ENCODE data around the gene LARP4.

The LARP4 gene

GRCh38 chr12:50508414-50508813, 107.7 kb downstream of the LARP4 start:
- TF ChIP-seq, protein P1, sequence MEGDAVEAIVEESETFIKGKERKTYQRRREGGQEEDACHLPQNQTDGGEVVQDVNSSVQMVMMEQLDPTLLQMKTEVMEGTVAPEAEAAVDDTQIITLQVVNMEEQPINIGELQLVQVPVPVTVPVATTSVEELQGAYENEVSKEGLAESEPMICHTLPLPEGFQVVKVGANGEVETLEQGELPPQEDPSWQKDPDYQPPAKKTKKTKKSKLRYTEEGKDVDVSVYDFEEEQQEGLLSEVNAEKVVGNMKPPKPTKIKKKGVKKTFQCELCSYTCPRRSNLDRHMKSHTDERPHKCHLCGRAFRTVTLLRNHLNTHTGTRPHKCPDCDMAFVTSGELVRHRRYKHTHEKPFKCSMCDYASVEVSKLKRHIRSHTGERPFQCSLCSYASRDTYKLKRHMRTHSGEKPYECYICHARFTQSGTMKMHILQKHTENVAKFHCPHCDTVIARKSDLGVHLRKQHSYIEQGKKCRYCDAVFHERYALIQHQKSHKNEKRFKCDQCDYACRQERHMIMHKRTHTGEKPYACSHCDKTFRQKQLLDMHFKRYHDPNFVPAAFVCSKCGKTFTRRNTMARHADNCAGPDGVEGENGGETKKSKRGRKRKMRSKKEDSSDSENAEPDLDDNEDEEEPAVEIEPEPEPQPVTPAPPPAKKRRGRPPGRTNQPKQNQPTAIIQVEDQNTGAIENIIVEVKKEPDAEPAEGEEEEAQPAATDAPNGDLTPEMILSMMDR (IDR thresholded peaks at IDR 0.05) = no peak

DNA sequence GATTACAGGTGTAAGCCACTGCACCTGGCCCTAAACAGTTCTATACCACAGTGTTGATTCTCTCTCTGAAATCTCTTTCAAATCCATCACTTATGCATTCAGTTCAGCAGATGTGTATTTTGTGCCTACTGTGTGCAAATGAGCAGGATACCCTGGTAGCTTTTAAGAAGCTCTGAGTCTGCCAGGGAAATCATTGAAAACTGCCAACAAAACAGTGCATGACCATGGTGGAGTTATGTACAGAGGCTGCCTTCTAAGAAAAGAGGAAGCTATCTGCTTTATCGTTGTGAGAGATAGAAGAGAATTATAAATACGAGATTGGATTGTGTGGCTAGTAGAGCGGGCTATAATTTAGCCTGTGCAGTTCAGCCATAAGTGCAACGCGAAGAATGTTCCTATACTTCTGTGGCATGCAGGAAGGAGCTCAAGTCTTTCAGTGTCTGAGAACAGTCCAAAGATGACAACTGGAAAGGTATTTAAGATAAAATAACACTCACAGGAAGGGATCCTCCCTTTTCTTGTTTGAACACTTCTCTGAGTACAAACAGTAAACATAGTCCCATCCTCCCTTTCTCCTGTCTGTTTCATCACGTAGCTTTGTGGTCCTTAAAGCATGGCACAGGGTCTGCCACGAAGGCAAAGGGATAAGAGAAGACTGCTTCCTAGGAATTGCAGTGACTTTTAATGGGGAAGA, 108.4 kb downstream of the LARP4 start:
- TF ChIP-seq, protein P1 (IDR thresholded peaks at IDR 0.05) = no peak

- TF ChIP-seq, protein P1 (IDR thresholded peaks at IDR 0.05) = no peak
Observed at GRCh38 chr12:50514526-50515276, 114.0 kb downstream of the LARP4 start.

DNA sequence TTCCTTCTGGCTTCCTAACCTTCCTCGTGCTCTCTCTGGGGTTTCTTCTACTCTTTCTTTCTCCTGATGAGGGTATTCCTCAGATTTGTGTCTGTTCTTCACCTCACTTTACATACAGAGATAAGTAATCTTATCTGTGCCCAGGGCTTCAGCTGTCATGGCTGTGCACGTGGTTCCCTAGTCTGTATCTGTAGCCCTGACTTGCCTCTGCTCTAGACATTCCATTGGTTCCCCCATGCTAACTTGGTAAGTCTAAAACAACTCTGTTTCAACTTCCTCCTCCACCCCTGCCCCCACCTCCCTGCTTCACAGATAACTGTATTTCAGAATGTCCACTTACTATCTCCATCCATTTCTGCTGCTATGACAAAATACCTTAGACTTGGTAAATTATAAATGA, 114.9 kb downstream of the LARP4 start:
- TF ChIP-seq, protein P1 (IDR thresholded peaks at IDR 0.05) = no peak

DNA sequence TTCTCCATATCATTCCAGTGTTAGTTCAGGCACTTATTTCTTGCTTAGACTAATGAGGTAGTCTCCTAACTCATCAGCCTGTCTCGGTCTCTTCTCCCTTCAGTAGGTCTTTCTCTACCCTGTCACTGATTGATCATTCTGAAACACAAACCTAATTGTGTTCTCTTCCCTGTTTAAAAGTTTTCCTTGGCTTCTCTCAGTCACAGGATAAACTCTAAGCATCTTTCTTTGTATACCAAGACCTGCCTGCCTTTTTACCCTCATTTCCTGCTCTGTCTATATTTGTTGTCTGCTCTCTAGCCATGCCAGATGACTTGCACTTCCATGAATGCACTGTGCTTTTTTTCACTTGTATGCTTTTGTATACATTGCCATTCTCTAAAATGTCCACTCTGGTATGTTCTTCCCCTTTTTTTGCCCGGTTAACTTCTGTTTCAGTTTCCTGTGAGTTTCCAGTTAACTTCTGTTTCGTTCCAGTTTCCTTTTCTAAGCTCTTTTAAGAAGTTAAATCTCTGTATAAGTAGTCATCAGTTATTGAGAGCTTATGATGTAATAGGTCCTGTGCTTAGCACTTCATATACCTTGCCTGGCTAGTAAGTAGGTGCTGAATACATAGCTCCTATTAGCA, 116.8 kb downstream of the LARP4 start:
- TF ChIP-seq, protein P1 (IDR thresholded peaks at IDR 0.05) = no peak

DNA sequence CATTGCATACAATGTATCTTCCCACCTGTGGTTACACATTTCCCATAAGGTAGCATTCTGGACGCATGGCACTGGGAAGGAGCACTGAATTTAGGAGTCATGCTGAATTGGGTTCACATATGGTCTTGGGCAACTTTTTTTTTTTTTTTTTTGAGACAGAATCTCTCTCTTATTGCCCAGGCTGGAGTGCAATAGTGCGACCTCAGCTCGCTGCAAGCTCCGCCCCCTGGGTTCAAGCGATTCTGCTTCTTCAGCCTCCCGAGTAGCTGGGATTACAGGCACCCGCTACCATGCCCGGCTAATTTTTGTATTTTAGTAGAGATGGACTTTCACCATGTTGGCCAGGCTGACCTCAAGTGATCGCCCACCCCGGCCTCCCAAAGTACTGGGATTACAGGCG, 117.4 kb downstream of the LARP4 start:
- TF ChIP-seq, protein P1 (IDR thresholded peaks at IDR 0.05) = no peak

DNA sequence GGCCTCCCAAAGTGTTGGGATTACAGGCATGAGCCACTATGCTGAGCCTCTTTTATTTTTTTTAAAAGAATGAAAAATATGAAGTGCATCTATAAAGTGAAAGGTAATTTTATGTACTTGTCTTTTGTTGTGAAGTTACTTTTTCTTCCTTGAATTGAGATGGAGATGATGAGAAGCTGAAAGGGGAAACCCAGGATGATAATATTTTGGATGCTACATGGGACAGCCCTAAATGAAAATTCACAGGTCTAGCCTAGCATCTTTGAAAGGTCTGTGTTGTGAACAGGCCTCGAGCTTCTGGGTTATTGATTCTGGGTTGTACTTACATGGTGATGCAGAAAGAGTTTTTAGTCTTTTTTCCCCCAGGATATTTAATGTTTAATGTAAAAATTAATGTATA, 118.7 kb downstream of the LARP4 start:
- TF ChIP-seq, protein P1 (IDR thresholded peaks at IDR 0.05) = no peak
